HuH-7.5 (cell line): ENCODE results near the gene ABHD16A.

Experiments
- DNase-seq: peaks from one replicate; pipeline ENCODE4 v3.0.0; 2011; ENCODE audit warnings: low spot score

The ABHD16A gene

GRCh38 chr6:31730631-31731086 lies 27.5 kb upstream of the ABHD16A start:
- no peak for DNase-seq

GRCh38 chr6:31729979-31730630 lies 27.0 kb upstream of the ABHD16A start:
- DNase-seq: peak; percentile 60

GRCh38 chr6:31729515-31729978 lies 26.4 kb upstream of the ABHD16A start:
- peak; percentile 86 for DNase-seq

- no peak for DNase-seq
Observed at GRCh38 chr6:31728767-31729514, 25.8 kb upstream of the ABHD16A start, which contains the start of gene DDAH2. Gene DDAH2, minus strand, starts transcription at chr6:31729299. Its CDS starts 138 bp downstream, at chr6:31729161.

- DNase-seq: no peak
Observed at GRCh38 chr6:31727717-31728671, 24.9 kb upstream of the ABHD16A start.

GRCh38 chr6:31727034-31727716 lies 24.1 kb upstream of the ABHD16A start:
- DNase-seq: no peak

- DNase-seq: no peak
Observed at GRCh38 chr6:31725502-31726350, 22.6 kb upstream of the ABHD16A start.

GRCh38 chr6:31723980-31724691 lies 21.0 kb upstream of the ABHD16A start:
- no peak for DNase-seq

- no peak for DNase-seq
Observed at GRCh38 chr6:31723245-31723979, 20.3 kb upstream of the ABHD16A start, which contains the start of gene MPIG6B. Gene MPIG6B, plus strand, starts transcription at chr6:31723373. Its CDS starts 11 bp downstream, at chr6:31723384.

- DNase-seq: no peak
Observed at GRCh38 chr6:31722173-31722572, 19.0 kb upstream of the ABHD16A start.

- no peak for DNase-seq
Observed at GRCh38 chr6:31721351-31722020, 18.4 kb upstream of the ABHD16A start, which contains the start of gene LY6G6C. Gene LY6G6C, minus strand, starts transcription at chr6:31721746. Its CDS starts 67 bp downstream, at chr6:31721679.

GRCh38 chr6:31720196-31720770 lies 17.2 kb upstream of the ABHD16A start:
- no peak for DNase-seq

- DNase-seq: no peak
Observed at GRCh38 chr6:31719001-31719400, 15.9 kb upstream of the ABHD16A start.

- DNase-seq: no peak
Observed at GRCh38 chr6:31718265-31718664, 15.1 kb upstream of the ABHD16A start.

- DNase-seq: peak; percentile 39
Observed at GRCh38 chr6:31717499-31718222, 14.5 kb upstream of the ABHD16A start.

GRCh38 chr6:31715022-31715958 lies 12.2 kb upstream of the ABHD16A start, which contains the start of gene LY6G6D:
Gene LY6G6D, plus strand, starts transcription at chr6:31715348. Its CDS starts 8 bp downstream, at chr6:31715356.
- no peak for DNase-seq
